Omental fat pad (tissue), 4 donors: ENCODE results near the gene SETD5. TPM values are rescaled to one million over a fixed set of nuclear protein-coding genes. Genes with fewer than 3 reads are reported as not detected.
"Not testable (repeated sequence)": the region's sequence is repeated elsewhere in the genome, so short reads cannot be mapped to it uniquely, and the experiment has no call there.

Source experiments
- ATAC-seq: fragments of 150-250 bp; one replicate; pipeline ENCODE4 v1.9.1; 2016; ENCODE audit warnings: mild to moderate bottlenecking, moderate library complexity; ENCODE audit not compliant: low FRiP score
- DNase-seq: peaks from one replicate; pipeline ENCODE4 v3.0.0-alpha.2; 2019; ENCODE audit warnings: low spot score
- total RNA-seq, 4 donors: library from RNA; depleted of rRNA; stranded (reverse); fragments of >200 nt; gene quantifications; one replicate each; pipeline ENCODE4 v1.1.0, GENCODE V29; 2016
- TF ChIP-seq, protein P1 (sequence below), 3 donors: fragments of 450-650 bp; IDR thresholded peaks; one replicate each; pipeline ENCODE4 v1.5.1; 2016 to 2017; ENCODE audit warnings: antibody characterized with exemption in 3 of 3, mild to moderate bottlenecking in 3 of 3, moderate library complexity in 2 of 3

SETD5 gene
- total RNA-seq, 4 donors from 2014 or later: 86.4 to 120 (median 99.3) TPM

GRCh38 chr3:9476935-9477334, 79.5 kb downstream of the SETD5 start:
- DNase-seq: no peak
- TF ChIP-seq, protein P1, sequence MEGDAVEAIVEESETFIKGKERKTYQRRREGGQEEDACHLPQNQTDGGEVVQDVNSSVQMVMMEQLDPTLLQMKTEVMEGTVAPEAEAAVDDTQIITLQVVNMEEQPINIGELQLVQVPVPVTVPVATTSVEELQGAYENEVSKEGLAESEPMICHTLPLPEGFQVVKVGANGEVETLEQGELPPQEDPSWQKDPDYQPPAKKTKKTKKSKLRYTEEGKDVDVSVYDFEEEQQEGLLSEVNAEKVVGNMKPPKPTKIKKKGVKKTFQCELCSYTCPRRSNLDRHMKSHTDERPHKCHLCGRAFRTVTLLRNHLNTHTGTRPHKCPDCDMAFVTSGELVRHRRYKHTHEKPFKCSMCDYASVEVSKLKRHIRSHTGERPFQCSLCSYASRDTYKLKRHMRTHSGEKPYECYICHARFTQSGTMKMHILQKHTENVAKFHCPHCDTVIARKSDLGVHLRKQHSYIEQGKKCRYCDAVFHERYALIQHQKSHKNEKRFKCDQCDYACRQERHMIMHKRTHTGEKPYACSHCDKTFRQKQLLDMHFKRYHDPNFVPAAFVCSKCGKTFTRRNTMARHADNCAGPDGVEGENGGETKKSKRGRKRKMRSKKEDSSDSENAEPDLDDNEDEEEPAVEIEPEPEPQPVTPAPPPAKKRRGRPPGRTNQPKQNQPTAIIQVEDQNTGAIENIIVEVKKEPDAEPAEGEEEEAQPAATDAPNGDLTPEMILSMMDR (IDR thresholded peaks at IDR 0.05): no peak
- ATAC-seq: no peak

DNA sequence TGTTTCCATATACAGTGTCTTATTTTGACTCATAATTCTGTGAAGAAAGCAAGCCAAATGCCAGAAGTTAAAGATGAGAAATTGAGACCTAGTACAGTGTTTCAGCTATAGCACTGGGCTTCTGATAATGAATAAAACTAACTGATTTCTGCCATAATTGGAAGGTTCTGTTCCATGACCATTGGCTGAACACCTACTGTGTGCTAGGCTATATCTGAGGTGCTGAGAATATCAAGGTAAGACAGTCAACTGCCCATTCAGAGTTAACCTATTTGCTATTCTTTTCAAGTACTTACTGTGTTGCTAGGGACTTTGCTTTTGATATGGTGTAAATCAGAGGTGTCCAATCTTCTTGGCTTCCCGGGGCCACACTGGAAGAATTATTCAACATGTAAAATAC, 82.8 kb downstream of the SETD5 start:
- DNase-seq (no peak), ATAC-seq (no peak)
- TF ChIP-seq, protein P1 (IDR thresholded peaks at IDR 0.05): no peak

DNA sequence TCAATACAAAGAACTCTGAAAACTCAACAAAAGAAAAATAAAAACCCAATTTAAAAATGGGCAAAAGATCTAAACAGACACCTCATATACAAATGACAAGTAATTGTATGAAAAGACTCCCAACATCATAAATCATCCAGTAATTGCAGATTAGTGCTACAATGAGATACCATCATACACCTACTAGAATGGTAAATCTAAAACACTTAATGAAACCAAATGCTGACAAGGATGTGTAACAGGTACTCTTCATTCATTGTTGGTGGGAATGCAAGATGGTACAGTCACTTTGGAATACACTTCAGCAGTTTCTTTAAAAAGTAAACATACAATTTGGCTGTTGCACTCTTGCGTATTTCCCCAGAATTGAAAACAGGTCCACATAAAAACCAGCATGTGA, 87.8 kb downstream of the SETD5 start:
- TF ChIP-seq, protein P1 (IDR thresholded peaks at IDR 0.05): no peak
- DNase-seq: no peak
- no peak for ATAC-seq

GRCh38 chr3:9491506-9491905, 94.1 kb downstream of the SETD5 start:
- DNase-seq: no peak
- ATAC-seq: no peak
- TF ChIP-seq, protein P1 (IDR thresholded peaks at IDR 0.05): no peak

- DNase-seq, ATAC-seq: not testable (repeated sequence)
These were observed 96.6 kb downstream of the SETD5 start for GRCh38 chr3:9494036-9494435.

DNA sequence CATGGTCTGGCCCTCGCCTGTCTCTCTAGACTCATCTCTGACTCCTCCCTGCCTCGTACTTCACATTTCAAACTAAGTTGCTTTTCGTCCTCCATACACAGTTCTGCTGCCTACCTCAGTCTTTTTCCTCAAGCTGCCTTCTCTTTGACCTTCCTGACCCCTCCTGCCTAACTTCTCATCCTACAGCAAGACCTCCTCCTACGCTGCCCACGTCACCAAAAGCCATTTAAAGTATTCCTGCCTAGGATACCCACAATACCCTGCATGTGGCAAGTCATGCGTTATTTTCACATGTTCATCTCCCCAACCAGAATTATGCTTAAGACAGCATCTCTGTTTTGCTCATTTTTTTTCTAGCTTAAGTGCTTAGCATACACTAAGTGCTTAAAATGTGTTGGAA, 99.5 kb downstream of the SETD5 start:
- DNase-seq: no peak
- TF ChIP-seq, protein P1 (IDR thresholded peaks at IDR 0.05): no peak
- ATAC-seq: no peak

GRCh38 chr3:9497821-9498565, 100.6 kb downstream of the SETD5 start:
- DNase-seq (no peak), ATAC-seq (no peak)
- TF ChIP-seq, protein P1 (IDR thresholded peaks at IDR 0.05): no peak
